GM18873 (cell line): ENCODE measurements around the gene OR8G1.
"Not testable (repeated sequence)": the region's sequence is repeated elsewhere in the genome, so short reads cannot be mapped to it uniquely, and the experiment has no call there.

Experiments
- ATAC-seq: cut with Tn5 transposase; IDR thresholded peaks from one replicate; pipeline ENCODE4 v1.9.1; 2021; ENCODE audit warnings: mild to moderate bottlenecking, moderate library complexity, moderate number of reproducible peaks; ENCODE audit not compliant: unreplicated experiment, low FRiP score

The OR8G1 gene

GRCh38 chr11:124233376-124233775 is 7.5 kb upstream of the OR8G1 start:
- no peak for ATAC-seq

- ATAC-seq, result no peak
These were observed 2.4 kb upstream of the OR8G1 start for GRCh38 chr11:124238512-124238911.

- ATAC-seq, result not testable (repeated sequence)
These were observed 9.0 kb downstream of the OR8G1 start for GRCh38 chr11:124249869-124250268.

- ATAC-seq, result no peak
These were observed 15.2 kb downstream of the OR8G1 start, which contains the start of gene OR8G5 for GRCh38 chr11:124256076-124256475. OR8G5 (plus strand) TSS chr11:124256376; CDS start chr11:124264932, 8,556 bp downstream.

GRCh38 chr11:124265041-124265440 is 24.1 kb downstream of the OR8G1 start:
- not testable (repeated sequence) for ATAC-seq

GRCh38 chr11:124270886-124271285 is 30.0 kb downstream of the OR8G1 start:
- not testable (repeated sequence) for ATAC-seq

- no peak for ATAC-seq
These were observed 33.1 kb downstream of the OR8G1 start for GRCh38 chr11:124274000-124274399.

GRCh38 chr11:124276081-124276480 is 35.2 kb downstream of the OR8G1 start:
- ATAC-seq, result no peak

GRCh38 chr11:124277207-124277606 is 36.3 kb downstream of the OR8G1 start:
- ATAC-seq, result no peak

GRCh38 chr11:124277804-124278203 is 36.9 kb downstream of the OR8G1 start:
- ATAC-seq, result no peak

- no peak for ATAC-seq
These were observed 37.4 kb downstream of the OR8G1 start for GRCh38 chr11:124278261-124278660.

- no peak for ATAC-seq
These were observed 44.9 kb downstream of the OR8G1 start for GRCh38 chr11:124285610-124286344.

GRCh38 chr11:124294687-124295086 is 53.8 kb downstream of the OR8G1 start:
- no peak for ATAC-seq

GRCh38 chr11:124296016-124296415 is 55.1 kb downstream of the OR8G1 start:
- no peak for ATAC-seq

- no peak for ATAC-seq
These were observed 57.0 kb downstream of the OR8G1 start for GRCh38 chr11:124297921-124298320.

- no peak for ATAC-seq
These were observed 60.7 kb downstream of the OR8G1 start for GRCh38 chr11:124301548-124301947.

GRCh38 chr11:124302347-124303125 is 61.6 kb downstream of the OR8G1 start:
- ATAC-seq, result no peak
